H9 (cell line): ENCODE measurements around the gene TBC1D22A. TPM values are rescaled to one million over a fixed set of nuclear protein-coding genes. Genes with fewer than 3 reads are reported as not detected.

Experiments used
- DNase-seq: peaks from one replicate; pipeline ENCODE4 v3.0.0-alpha.2; 2017
- H2AFZ ChIP-seq: one replicate; pipeline ENCODE4 v1.6.1; 2013; ENCODE audit warnings: mild to moderate bottlenecking, low read length, control low read depth, moderate library complexity
- H2AK5ac ChIP-seq: 2 replicates; pipeline ENCODE4 v1.6.1; 2013; ENCODE audit warnings: low read length, control low read depth, mixed read lengths; ENCODE audit not compliant: insufficient read length
- H2BK120ac ChIP-seq: one replicate; pipeline ENCODE4 v1.6.1; 2013; ENCODE audit warnings: low read depth, mild to moderate bottlenecking, low read length, control low read depth, inconsistent platforms; ENCODE audit not compliant: poor library complexity, severe bottlenecking
- H2BK12ac ChIP-seq: 2 replicates; pipeline ENCODE4 v1.6.1; 2013; ENCODE audit warnings: low read length, control low read depth, mixed read lengths, low read depth; ENCODE audit not compliant: insufficient read length
- H2BK15ac ChIP-seq: 2 replicates; pipeline ENCODE4 v1.6.1; 2013; ENCODE audit warnings: low read depth, low read length, control low read depth
- H2BK20ac ChIP-seq: one replicate; pipeline ENCODE4 v1.6.1; 2013; ENCODE audit warnings: low read depth, mild to moderate bottlenecking, low read length, control low read depth, inconsistent platforms; ENCODE audit not compliant: poor library complexity, severe bottlenecking
- H2BK5ac ChIP-seq: 2 replicates; pipeline ENCODE4 v1.6.1; 2013; ENCODE audit warnings: low read length, control low read depth, mixed read lengths; ENCODE audit not compliant: insufficient read length
- H3K14ac ChIP-seq: 2 replicates; pipeline ENCODE4 v1.6.1; 2013; ENCODE audit warnings: low read length, control low read depth; ENCODE audit not compliant: insufficient read depth
- H3K18ac ChIP-seq: 2 replicates; pipeline ENCODE4 v1.6.1; 2013; ENCODE audit warnings: low read depth, mild to moderate bottlenecking, mixed read lengths, low read length, control low read depth; ENCODE audit not compliant: insufficient read length
- H3K23ac ChIP-seq: 2 replicates; pipeline ENCODE4 v1.6.1; 2013; ENCODE audit warnings: low read length, control low read depth, mixed read lengths, low read depth; ENCODE audit not compliant: insufficient read length
- H3K23me2 ChIP-seq: 2 replicates; pipeline ENCODE4 v1.6.1; 2013; ENCODE audit warnings: low read depth, mild to moderate bottlenecking, mixed read lengths, low read length, control low read depth; ENCODE audit not compliant: insufficient read length, poor library complexity, severe bottlenecking
- H3K27ac ChIP-seq: 2 replicates; pipeline ENCODE4 v1.5.1; 2013; ENCODE audit warnings: low read length, control low read depth, mixed read lengths, low read depth; ENCODE audit not compliant: insufficient read length
- H3K27me3 ChIP-seq: 2 replicates; pipeline ENCODE4 v1.6.1; 2013; ENCODE audit warnings: low read length, control low read depth, inconsistent platforms; ENCODE audit not compliant: insufficient read depth
- H3K4ac ChIP-seq: 2 replicates; pipeline ENCODE4 v1.6.1; 2013; ENCODE audit warnings: low read depth, mild to moderate bottlenecking, control low read depth, inconsistent platforms, low read length, moderate library complexity
- H3K4me1 ChIP-seq: 2 replicates; pipeline ENCODE4 v1.6.1; 2013; ENCODE audit warnings: low read length, control low read depth, inconsistent platforms; ENCODE audit not compliant: insufficient read depth
- H3K4me2 ChIP-seq: 2 replicates; pipeline ENCODE4 v1.6.1; 2013; ENCODE audit warnings: low read length, control low read depth, mixed read lengths; ENCODE audit not compliant: insufficient read length, insufficient read depth
- H3K56ac ChIP-seq: 2 replicates; pipeline ENCODE4 v1.6.1; 2013; ENCODE audit warnings: low read depth, mild to moderate bottlenecking, mixed read lengths, low read length, control low read depth; ENCODE audit not compliant: insufficient read length
- H3K79me1 ChIP-seq: 2 replicates; pipeline ENCODE4 v1.6.1; 2013; ENCODE audit warnings: low read depth, mild to moderate bottlenecking, moderate library complexity, low read length, control low read depth, inconsistent platforms; ENCODE audit not compliant: insufficient read depth, poor library complexity, severe bottlenecking
- H3K79me2 ChIP-seq: 2 replicates; pipeline ENCODE4 v1.6.1; 2013; ENCODE audit warnings: low read length, control low read depth, inconsistent platforms; ENCODE audit not compliant: insufficient read depth
- H3K9ac ChIP-seq: 2 replicates; pipeline ENCODE4 v1.6.1; 2013; ENCODE audit warnings: low read length, control low read depth, mixed read lengths; ENCODE audit not compliant: insufficient read length; ENCODE audit errors: extremely low read depth
- H3K9me3 ChIP-seq: one replicate; pipeline ENCODE4 v1.6.1; 2013; ENCODE audit warnings: low read depth, low read length, inconsistent platforms; ENCODE audit not compliant: control insufficient read depth
- H3T11ph ChIP-seq: one replicate; pipeline ENCODE4 v1.6.1; 2013; ENCODE audit warnings: mild to moderate bottlenecking, low read length, control low read depth, inconsistent platforms
- H4K20me1 ChIP-seq: one replicate; pipeline ENCODE4 v1.6.1; 2013; ENCODE audit not compliant: control insufficient read depth, insufficient read length, insufficient read depth
- H4K5ac ChIP-seq: 2 replicates; pipeline ENCODE4 v1.6.1; 2013; ENCODE audit warnings: low read depth, mild to moderate bottlenecking, mixed read lengths, low read length, control low read depth; ENCODE audit not compliant: insufficient read length
- H4K8ac ChIP-seq: replicated peaks from 2 replicates; pipeline ENCODE4 v1.6.1; 2013; ENCODE audit warnings: low read length, control low read depth, mixed read lengths, low read depth; ENCODE audit not compliant: insufficient read length
- H4K91ac ChIP-seq: 2 replicates; pipeline ENCODE4 v1.6.1; 2013; ENCODE audit warnings: low read depth, mild to moderate bottlenecking, moderate library complexity, mixed read lengths, low read length, control low read depth; ENCODE audit not compliant: insufficient read length
- H3K27ac Mint-ChIP-seq, 3 experiments: 2 replicates in 2 of 3; 3 replicates in 1 of 3; pipeline ENCODE4 v1.8.0; 2020 to 2021; ENCODE audit warnings: mixed read lengths in 3 of 3, mild to moderate bottlenecking in 1 of 3, moderate library complexity in 1 of 3
- H3K27me3 Mint-ChIP-seq: 2 replicates; pipeline ENCODE4 v1.8.0; 2021; ENCODE audit warnings: low read depth, mild to moderate bottlenecking, moderate library complexity, mixed read lengths
- H3K36me3 Mint-ChIP-seq, 3 experiments: 2 replicates in 2 of 3; 3 replicates in 1 of 3; pipeline ENCODE4 v1.8.0; 2020 to 2021; ENCODE audit warnings: low read depth in 3 of 3, mixed read lengths in 3 of 3; ENCODE audit not compliant: insufficient read depth in 1 of 3
- H3K4me1 Mint-ChIP-seq, 2 experiments: 2 replicates each; pipeline ENCODE4 v1.8.0; 2020; ENCODE audit warnings: mixed read lengths in 2 of 2
- H3K4me3 Mint-ChIP-seq, 2 experiments: 2 replicates in 1 of 2; 3 replicates in 1 of 2; pipeline ENCODE4 v1.8.0; 2020 to 2021; ENCODE audit warnings: mild to moderate bottlenecking in 2 of 2, mixed read lengths in 2 of 2, moderate library complexity in 1 of 2
- H3K9me3 Mint-ChIP-seq, 2 experiments: 2 replicates in 1 of 2; 3 replicates in 1 of 2; pipeline ENCODE4 v1.8.0; 2020; ENCODE audit warnings: mild to moderate bottlenecking in 2 of 2, mixed read lengths in 2 of 2, moderate library complexity in 1 of 2
- CTCF ChIP-seq: fragments of 200-600 bp; sonication (generic); conservative IDR thresholded peaks from 3 replicates; pipeline ENCODE4 v1.8.0; 2021; ENCODE audit warnings: antibody characterized with exemption, mild to moderate bottlenecking
- WGBS: extraction: QIAGEN DNeasy Blood & Tissue Kit; methylation state at CpG from one replicate; pipeline ENCODE4 v1.1.7; 2013; ENCODE audit warnings: missing lambda C conversion rate, low lambda C conversion rate, mixed read lengths; ENCODE audit not compliant: insufficient read length; ENCODE audit errors: extremely low coverage; 5-methylcytosine and 5-hydroxymethylcytosine counted together
- total RNA-seq: library from RNA; stranded (reverse); gene quantifications from 2 replicates; pipeline ENCODE4 v1.2.1, GENCODE V29; 2021

Gene TBC1D22A
- total RNA-seq, 1 experiment from 2014 or later = 20.8 TPM

GRCh38 chr22:47067321-47067890 is 305.0 kb downstream of the TBC1D22A start:
- Histone ChIP-seq H2AK5ac (no peak overlapping the region), H3K14ac (no peak overlapping the region), H4K91ac (no peak overlapping the region), H3K79me1 (no peaks in the 10 kb centered on the region), H3K27me3 (no peaks in the 10 kb centered on the region), H3K9me3 (no peaks in the 10 kb centered on the region), H4K8ac (no peak overlapping the region), H3K79me2 (no peaks in the 10 kb centered on the region), H2BK20ac (no peak overlapping the region), H2BK15ac (no peak overlapping the region), H4K20me1 (peaks cover 5% of the 10 kb centered on the region), H3K9ac (no peak overlapping the region), H3K56ac (no peak overlapping the region), H4K5ac (no peak overlapping the region), H3K23me2 (no peaks in the 10 kb centered on the region), H3K4me1 (no peaks in the 10 kb centered on the region), H2BK12ac (no peak overlapping the region), H3K4me2 (no peak overlapping the region), H2BK5ac (no peak overlapping the region), H3K4ac (no peak overlapping the region), H3K18ac (no peak overlapping the region), H3T11ph (no peak overlapping the region), H2BK120ac (no peak overlapping the region), H3K23ac (no peak overlapping the region), H2AFZ (no peak overlapping the region), H3K27ac (no peak overlapping the region)
- TF ChIP-seq CTCF = no peak
- peaks cover 0 to 5% (median 3%) of the 10 kb centered on the region in 3 experiments; a peak in 3 of 7 replicates for H3K36me3 Mint-ChIP-seq
- H3K4me1 Mint-ChIP-seq = peaks cover 5 to 19% of the 10 kb centered on the region in 2 experiments
- peak; percentile 19 for DNase-seq
- no peaks in the 10 kb centered on the region; a peak in 1 of 5 replicates for H3K9me3 Mint-ChIP-seq
- H3K27me3 Mint-ChIP-seq = no peaks in the 10 kb centered on the region
- peak overlapping the region in 1 of 3 experiments; percentile 37; a peak in 1 of 7 replicates for H3K27ac Mint-ChIP-seq
- H3K4me3 Mint-ChIP-seq = no peak overlapping the region
- WGBS = no CpG with 5 or more reads among the region's 13 CpGs
